NB4 (cell line): ENCODE data around the gene UNC13C.

Source experiments
- DNase-seq: peaks from one replicate; pipeline ENCODE4 v3.0.0; 2010; ENCODE audit warnings: low read depth
- H3K4me3 ChIP-seq: one replicate; pipeline ENCODE4 v1.5.1; 2011; ENCODE audit warnings: mild to moderate bottlenecking, low read depth, low read length, moderate library complexity
- CTCF ChIP-seq: IDR thresholded peaks from one replicate; pipeline ENCODE4 v1.5.1; 2012; ENCODE audit warnings: low read depth, low read length
- MAX ChIP-seq: IDR thresholded peaks from 2 replicates; pipeline ENCODE4 v1.6.1; 2011; ENCODE audit warnings: low read depth, low read length
- MYC ChIP-seq: IDR thresholded peaks from 2 replicates; pipeline ENCODE4 v1.6.1; 2011; ENCODE audit warnings: low read depth, low read length
- POLR2A ChIP-seq: IDR thresholded peaks from 2 replicates; pipeline ENCODE4 v1.6.1; 2011; ENCODE audit warnings: mild to moderate bottlenecking; ENCODE audit not compliant: insufficient read length; ENCODE audit errors: extremely low read depth

Gene UNC13C

GRCh38 chr15:54305138-54305537 lies 326.9 kb downstream of the UNC13C start:
- no peak for TF ChIP-seq MYC
- no peak for TF ChIP-seq CTCF
- TF ChIP-seq MAX = no peak
- no peak for TF ChIP-seq POLR2A
- no peak for DNase-seq

GRCh38 chr15:54307252-54307902 lies 329.1 kb downstream of the UNC13C start:
- TF ChIP-seq MAX (no peak), MYC (no peak), CTCF (no peak), POLR2A (no peak)
- no peak for DNase-seq

More at GRCh38 chr15:54305138-54305537, 326.9 kb downstream of the UNC13C start:
- no peak overlapping the region for H3K4me3 ChIP-seq

GRCh38 chr15:54307926-54308325 lies 329.7 kb downstream of the UNC13C start:
- no peak for DNase-seq
- no peak overlapping the region for H3K4me3 ChIP-seq
- TF ChIP-seq MYC = no peak
- TF ChIP-seq POLR2A = no peak

More at GRCh38 chr15:54307252-54307902, 329.1 kb downstream of the UNC13C start:
- H3K4me3 ChIP-seq = no peak overlapping the region

GRCh38 chr15:54312528-54312927 lies 334.3 kb downstream of the UNC13C start:
- TF ChIP-seq MYC (no peak), POLR2A (no peak), CTCF (no peak), MAX (no peak)
- DNase-seq = no peak
- H3K4me3 ChIP-seq = no peak overlapping the region

GRCh38 chr15:54321426-54321825 lies 343.2 kb downstream of the UNC13C start:
- no peak overlapping the region for H3K4me3 ChIP-seq
- TF ChIP-seq POLR2A = no peak
- no peak for DNase-seq

- TF ChIP-seq POLR2A = no peak
- DNase-seq = no peak
- H3K4me3 ChIP-seq = no peak overlapping the region
Observed at GRCh38 chr15:54322341-54322740, 344.1 kb downstream of the UNC13C start.

- no peak for DNase-seq
- no peak for TF ChIP-seq CTCF
- TF ChIP-seq MAX = no peak
- no peak for TF ChIP-seq MYC
- TF ChIP-seq POLR2A = no peak
Observed at GRCh38 chr15:54345301-54345700, 367.1 kb downstream of the UNC13C start.

More at GRCh38 chr15:54345301-54345700, 367.1 kb downstream of the UNC13C start:
- H3K4me3 ChIP-seq = no peak overlapping the region
